Left ventricle myocardium inferior (tissue), 1 donor: ENCODE results near the gene SERPINA7. TPM values are rescaled to one million over a fixed set of nuclear protein-coding genes. Genes with fewer than 3 reads are reported as not detected.

ENCODE experiments used
- DNase-seq: peaks from one replicate; pipeline ENCODE4 v3.0.0-alpha.2; 2020
- H3K27ac ChIP-seq: fragments of 200-600 bp; replicated peaks from 2 replicates; pipeline ENCODE4 v1.8.0; 2021
- H3K27me3 ChIP-seq: fragments of 200-600 bp; 2 replicates; pipeline ENCODE4 v1.8.0; 2021; ENCODE audit warnings: low read depth
- H3K36me3 ChIP-seq: fragments of 200-600 bp; 2 replicates; pipeline ENCODE4 v1.8.0; 2021
- H3K4me1 ChIP-seq: fragments of 200-600 bp; 2 replicates; pipeline ENCODE4 v1.8.0; 2021
- H3K4me3 ChIP-seq: fragments of 200-600 bp; 2 replicates; pipeline ENCODE4 v1.8.0; 2021; ENCODE audit warnings: mild to moderate bottlenecking, moderate library complexity
- H3K9me3 ChIP-seq: fragments of 200-600 bp; replicated peaks from 2 replicates; pipeline ENCODE4 v1.8.0; 2021
- intact Hi-C: fragments of 100-400 bp; cut with micrococcal nuclease; formaldehyde crosslinking; loops from one replicate; pipeline ENCODE4 v1.11.0; 2022
- total RNA-seq: library from RNA; stranded (reverse); fragmentation: NEBNext Ultra II Directional; extraction: Animal tissue kit (Norgen Biotek cat#: 25700); gene quantifications from one replicate; pipeline ENCODE4 v1.2.1, GENCODE V29; 2021
- TF ChIP-seq, protein P1 (sequence below): fragments of 200-600 bp; IDR thresholded peaks from 2 replicates; pipeline ENCODE4 v1.8.0; 2021; ENCODE audit warnings: antibody characterized with exemption, mild to moderate bottlenecking, borderline replicate concordance
- donor health status: DM: no; HTN: yes; CAD: no; lungs with severe emphysema.

Gene SERPINA7
- total RNA-seq, 1 donor from 2014 or later, result not detected

- TF ChIP-seq, protein P1, sequence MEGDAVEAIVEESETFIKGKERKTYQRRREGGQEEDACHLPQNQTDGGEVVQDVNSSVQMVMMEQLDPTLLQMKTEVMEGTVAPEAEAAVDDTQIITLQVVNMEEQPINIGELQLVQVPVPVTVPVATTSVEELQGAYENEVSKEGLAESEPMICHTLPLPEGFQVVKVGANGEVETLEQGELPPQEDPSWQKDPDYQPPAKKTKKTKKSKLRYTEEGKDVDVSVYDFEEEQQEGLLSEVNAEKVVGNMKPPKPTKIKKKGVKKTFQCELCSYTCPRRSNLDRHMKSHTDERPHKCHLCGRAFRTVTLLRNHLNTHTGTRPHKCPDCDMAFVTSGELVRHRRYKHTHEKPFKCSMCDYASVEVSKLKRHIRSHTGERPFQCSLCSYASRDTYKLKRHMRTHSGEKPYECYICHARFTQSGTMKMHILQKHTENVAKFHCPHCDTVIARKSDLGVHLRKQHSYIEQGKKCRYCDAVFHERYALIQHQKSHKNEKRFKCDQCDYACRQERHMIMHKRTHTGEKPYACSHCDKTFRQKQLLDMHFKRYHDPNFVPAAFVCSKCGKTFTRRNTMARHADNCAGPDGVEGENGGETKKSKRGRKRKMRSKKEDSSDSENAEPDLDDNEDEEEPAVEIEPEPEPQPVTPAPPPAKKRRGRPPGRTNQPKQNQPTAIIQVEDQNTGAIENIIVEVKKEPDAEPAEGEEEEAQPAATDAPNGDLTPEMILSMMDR, result peak; percentile 43
- no peak for DNase-seq
- H3K4me1 ChIP-seq, result no peaks in the 10 kb centered on the region
- no peaks in the 10 kb centered on the region for H3K36me3 ChIP-seq
- no peak overlapping the region for H3K4me3 ChIP-seq
- no peaks in the 10 kb centered on the region for H3K9me3 ChIP-seq
- intact Hi-C loops, result no loop called here
- H3K27me3 ChIP-seq, result no peaks in the 10 kb centered on the region
- no peak overlapping the region for H3K27ac ChIP-seq
Observed at GRCh38 chrX:106039920-106040319, 1.4 kb upstream of the SERPINA7 start.

DNA sequence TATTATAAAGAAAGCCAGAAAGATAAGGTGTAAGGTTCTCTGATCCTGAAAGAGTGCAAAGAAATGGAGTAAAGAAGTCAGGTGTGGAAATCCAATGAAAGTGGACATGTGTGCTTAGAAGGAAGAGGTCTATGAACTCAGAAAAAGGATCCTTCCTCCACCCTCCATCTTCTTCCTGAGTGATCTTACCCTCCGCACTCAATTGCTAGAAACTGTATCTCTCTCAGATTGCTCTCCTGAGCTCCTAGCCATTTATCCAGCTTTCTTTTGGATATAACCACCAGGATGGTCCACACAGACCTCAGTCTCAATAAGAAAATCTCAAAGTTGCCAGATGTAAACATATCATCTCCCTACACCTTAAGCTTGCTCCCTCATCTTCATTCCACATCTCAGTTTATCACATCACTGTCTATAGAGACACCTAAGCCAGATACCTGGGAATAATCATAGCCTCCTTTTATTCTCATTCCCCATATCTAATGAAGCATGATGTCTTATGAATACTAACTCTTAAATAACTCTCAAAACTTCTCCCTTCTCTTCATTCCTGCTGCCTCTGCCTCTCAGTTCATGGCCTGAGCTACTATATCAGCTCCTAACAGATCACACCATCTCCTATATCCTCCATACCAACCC is 573 bp downstream of the SERPINA7 start:
- no peaks in the 10 kb centered on the region for H3K27me3 ChIP-seq
- H3K4me3 ChIP-seq, result no peak overlapping the region
- H3K9me3 ChIP-seq, result no peaks in the 10 kb centered on the region
- TF ChIP-seq, protein P1, result no peak
- DNase-seq, result no peak
- H3K27ac ChIP-seq, result no peak overlapping the region
- intact Hi-C loops, result no loop called here
- no peaks in the 10 kb centered on the region for H3K4me1 ChIP-seq
- H3K36me3 ChIP-seq, result no peaks in the 10 kb centered on the region

GRCh38 chrX:106036716-106037115 is 1.8 kb downstream of the SERPINA7 start:
- no peaks in the 10 kb centered on the region for H3K27me3 ChIP-seq
- H3K4me3 ChIP-seq, result no peak overlapping the region
- no peak overlapping the region for H3K27ac ChIP-seq
- TF ChIP-seq, protein P1, result no peak
- H3K36me3 ChIP-seq, result no peaks in the 10 kb centered on the region
- H3K9me3 ChIP-seq, result no peaks in the 10 kb centered on the region
- intact Hi-C loops, result no loop called here
- no peaks in the 10 kb centered on the region for H3K4me1 ChIP-seq
- DNase-seq, result no peak

DNA sequence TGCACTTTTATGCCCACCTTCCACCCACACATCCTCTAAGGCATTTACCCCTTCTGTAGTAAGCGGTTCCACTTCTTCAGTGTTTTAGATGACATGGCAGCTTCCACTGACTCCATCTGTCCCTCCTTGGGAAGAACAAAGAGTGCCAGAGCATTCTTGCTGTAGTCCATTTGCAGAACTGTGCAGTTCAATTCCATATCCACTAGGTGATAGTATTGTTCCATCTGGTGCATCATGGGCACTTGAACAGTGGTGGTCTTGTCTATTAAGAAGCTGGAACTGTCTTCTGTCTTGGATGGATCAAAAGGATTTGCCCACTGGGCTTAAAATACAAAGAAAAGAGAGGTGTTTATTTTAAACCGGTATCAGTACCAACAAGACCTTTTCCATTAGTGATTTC is 3.5 kb downstream of the SERPINA7 start:
- no peaks in the 10 kb centered on the region for H3K36me3 ChIP-seq
- no peaks in the 10 kb centered on the region for H3K4me1 ChIP-seq
- no peak overlapping the region for H3K4me3 ChIP-seq
- TF ChIP-seq, protein P1, result peak; percentile 26
- intact Hi-C loops, result no loop called here
- no peak overlapping the region for H3K27ac ChIP-seq
- no peaks in the 10 kb centered on the region for H3K27me3 ChIP-seq
- H3K9me3 ChIP-seq, result no peaks in the 10 kb centered on the region
- no peak for DNase-seq

GRCh38 chrX:106023947-106024346 is 14.6 kb downstream of the SERPINA7 start:
- TF ChIP-seq, protein P1, result no peak
- Histone ChIP-seq H3K36me3 (no peaks in the 10 kb centered on the region), H3K27me3 (no peaks in the 10 kb centered on the region), H3K4me1 (no peaks in the 10 kb centered on the region), H3K4me3 (no peak overlapping the region), H3K27ac (no peak overlapping the region), H3K9me3 (no peaks in the 10 kb centered on the region)
- no peak for DNase-seq
- intact Hi-C loops, result no loop called here
